ENCODE results near the gene MSX2.

- TF ChIP-seq CTCF (conservative IDR thresholded peaks at IDR 0.05) (no peak), EZH2 (IDR thresholded peaks at IDR 0.05; ENCODE audit: low read depth) (no peak)
These were observed 34.7 kb downstream of the MSX2 start for GRCh38 chr5:174759091-174759490.

All from PC-9 (cell line).